ENCODE data around the gene HNRNPAB. TPM values are rescaled to one million over a fixed set of nuclear protein-coding genes. Genes with fewer than 3 reads are reported as not detected.

The HNRNPAB gene
- total and polyA plus RNA-seq, 9 of the 15 experiments (the other 6 are each of a cell fraction or from before 2014, with no cell fraction given), result 34.6 to 425 (median 236) TPM

DNA sequence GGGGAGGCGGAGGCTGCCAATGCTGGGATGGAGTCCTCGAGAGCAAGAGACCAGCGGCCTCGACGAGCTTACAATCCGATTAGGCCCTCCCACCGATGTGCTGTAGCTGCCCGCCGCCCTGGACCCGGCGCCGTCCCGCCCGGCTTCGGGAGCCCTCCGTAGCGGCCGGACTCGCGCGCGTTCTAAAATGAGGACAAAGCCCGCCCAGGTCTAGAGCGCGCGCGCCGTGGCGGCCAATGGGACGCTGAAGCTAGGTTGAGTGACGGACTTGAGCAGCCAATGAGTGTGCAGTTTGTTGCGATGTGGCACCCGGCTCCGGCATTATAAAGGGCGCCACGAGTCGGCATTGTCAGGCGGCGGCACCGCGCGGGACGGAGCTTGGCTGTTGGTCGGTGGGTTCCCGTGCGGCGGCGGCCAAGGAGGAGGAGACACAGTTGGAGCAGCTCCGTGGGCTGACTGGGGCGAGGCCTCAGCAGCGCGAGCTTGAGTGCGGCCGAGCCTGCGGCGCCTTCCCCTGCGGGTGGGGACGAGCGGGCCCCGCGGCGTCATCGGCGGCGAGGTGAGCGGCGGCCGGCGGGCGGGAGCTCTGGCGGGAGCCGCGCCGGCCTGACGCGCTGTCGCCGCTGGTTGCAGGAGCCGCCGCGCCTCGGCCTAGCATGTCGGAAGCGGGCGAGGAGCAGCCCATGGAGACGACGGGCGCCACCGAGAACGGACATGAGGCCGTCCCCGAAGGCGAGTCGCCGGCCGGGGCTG lies at the start of gene HNRNPAB (continued):
- TF ChIP-seq GABPA (tag; conservative IDR thresholded peaks at IDR 0.05; ENCODE audit: low read depth), result no peak; the same call in 1 of the 2 replicates
- peak; percentile 97 for TF ChIP-seq NEUROD1 (IDR thresholded peaks at IDR 0.05; ENCODE audit: borderline replicate concordance, low read depth, low read length, partially characterized antibody)
- peak; percentile 97 for TF ChIP-seq CXXC5 (CRISPR knock-in tag; IDR thresholded peaks at IDR 0.05)
- TF ChIP-seq ZNF583 (CRISPR knock-in tag; IDR thresholded peaks at IDR 0.05), result no peak
- TF ChIP-seq PHF20 (IDR thresholded peaks at IDR 0.05; ENCODE audit: partially characterized antibody), result peak; percentile 64
- TF ChIP-seq, protein P1, sequence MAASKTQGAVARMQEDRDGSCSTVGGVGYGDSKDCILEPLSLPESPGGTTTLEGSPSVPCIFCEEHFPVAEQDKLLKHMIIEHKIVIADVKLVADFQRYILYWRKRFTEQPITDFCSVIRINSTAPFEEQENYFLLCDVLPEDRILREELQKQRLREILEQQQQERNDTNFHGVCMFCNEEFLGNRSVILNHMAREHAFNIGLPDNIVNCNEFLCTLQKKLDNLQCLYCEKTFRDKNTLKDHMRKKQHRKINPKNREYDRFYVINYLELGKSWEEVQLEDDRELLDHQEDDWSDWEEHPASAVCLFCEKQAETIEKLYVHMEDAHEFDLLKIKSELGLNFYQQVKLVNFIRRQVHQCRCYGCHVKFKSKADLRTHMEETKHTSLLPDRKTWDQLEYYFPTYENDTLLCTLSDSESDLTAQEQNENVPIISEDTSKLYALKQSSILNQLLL (CRISPR knock-in tag; IDR thresholded peaks at IDR 0.05; ENCODE audit: borderline replicate concordance), result no peak
- no peak for TF ChIP-seq NCOA6 (IDR thresholded peaks at IDR 0.05)
- TF ChIP-seq ZFP30 (CRISPR knock-in tag; IDR thresholded peaks at IDR 0.05; ENCODE audit: borderline replicate concordance), result no peak; the same call in 1 of the 2 replicates
- TF ChIP-seq GTF2A2 (tag; IDR thresholded peaks at IDR 0.05), result peak; percentile 94
- TF ChIP-seq CREM (IDR thresholded peaks at IDR 0.05; ENCODE audit: low read depth), result peak; percentile 62; the same call in 1 of the 2 replicates
- peak; percentile 38 to 95; a peak in 2 of 4 replicates for TF ChIP-seq SRF (CRISPR knock-in tag; IDR thresholded peaks at IDR 0.05)
- TF ChIP-seq, protein P2, sequence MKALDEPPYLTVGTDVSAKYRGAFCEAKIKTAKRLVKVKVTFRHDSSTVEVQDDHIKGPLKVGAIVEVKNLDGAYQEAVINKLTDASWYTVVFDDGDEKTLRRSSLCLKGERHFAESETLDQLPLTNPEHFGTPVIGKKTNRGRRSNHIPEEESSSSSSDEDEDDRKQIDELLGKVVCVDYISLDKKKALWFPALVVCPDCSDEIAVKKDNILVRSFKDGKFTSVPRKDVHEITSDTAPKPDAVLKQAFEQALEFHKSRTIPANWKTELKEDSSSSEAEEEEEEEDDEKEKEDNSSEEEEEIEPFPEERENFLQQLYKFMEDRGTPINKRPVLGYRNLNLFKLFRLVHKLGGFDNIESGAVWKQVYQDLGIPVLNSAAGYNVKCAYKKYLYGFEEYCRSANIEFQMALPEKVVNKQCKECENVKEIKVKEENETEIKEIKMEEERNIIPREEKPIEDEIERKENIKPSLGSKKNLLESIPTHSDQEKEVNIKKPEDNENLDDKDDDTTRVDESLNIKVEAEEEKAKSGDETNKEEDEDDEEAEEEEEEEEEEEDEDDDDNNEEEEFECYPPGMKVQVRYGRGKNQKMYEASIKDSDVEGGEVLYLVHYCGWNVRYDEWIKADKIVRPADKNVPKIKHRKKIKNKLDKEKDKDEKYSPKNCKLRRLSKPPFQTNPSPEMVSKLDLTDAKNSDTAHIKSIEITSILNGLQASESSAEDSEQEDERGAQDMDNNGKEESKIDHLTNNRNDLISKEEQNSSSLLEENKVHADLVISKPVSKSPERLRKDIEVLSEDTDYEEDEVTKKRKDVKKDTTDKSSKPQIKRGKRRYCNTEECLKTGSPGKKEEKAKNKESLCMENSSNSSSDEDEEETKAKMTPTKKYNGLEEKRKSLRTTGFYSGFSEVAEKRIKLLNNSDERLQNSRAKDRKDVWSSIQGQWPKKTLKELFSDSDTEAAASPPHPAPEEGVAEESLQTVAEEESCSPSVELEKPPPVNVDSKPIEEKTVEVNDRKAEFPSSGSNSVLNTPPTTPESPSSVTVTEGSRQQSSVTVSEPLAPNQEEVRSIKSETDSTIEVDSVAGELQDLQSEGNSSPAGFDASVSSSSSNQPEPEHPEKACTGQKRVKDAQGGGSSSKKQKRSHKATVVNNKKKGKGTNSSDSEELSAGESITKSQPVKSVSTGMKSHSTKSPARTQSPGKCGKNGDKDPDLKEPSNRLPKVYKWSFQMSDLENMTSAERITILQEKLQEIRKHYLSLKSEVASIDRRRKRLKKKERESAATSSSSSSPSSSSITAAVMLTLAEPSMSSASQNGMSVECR (CRISPR knock-in tag; IDR thresholded peaks at IDR 0.05), result peak; percentile 86
- TF ChIP-seq ATF1 (CRISPR knock-in tag; IDR thresholded peaks at IDR 0.05), result no peak
- peak; percentile 82 for TF ChIP-seq ATF1 (tag; IDR thresholded peaks at IDR 0.05)
- TF ChIP-seq ZNF644 (tag; IDR thresholded peaks at IDR 0.05; ENCODE audit: low read depth), result no peak
- no peak for TF ChIP-seq RAD21 (CRISPR knock-in tag; conservative IDR thresholded peaks at IDR 0.05 in 1 of 2, IDR thresholded peaks at IDR 0.05 in 1 of 2)
- no peak for TF ChIP-seq SNRNP70 (optimal IDR thresholded peaks at IDR 0.05; ENCODE audit: low read depth, low read length)
- no peak for TF ChIP-seq RCOR1 (IDR thresholded peaks at IDR 0.05; ENCODE audit: borderline replicate concordance in 1 of 2, low read depth in 2 of 2, low read length in 2 of 2)
- TF ChIP-seq, protein P3, sequence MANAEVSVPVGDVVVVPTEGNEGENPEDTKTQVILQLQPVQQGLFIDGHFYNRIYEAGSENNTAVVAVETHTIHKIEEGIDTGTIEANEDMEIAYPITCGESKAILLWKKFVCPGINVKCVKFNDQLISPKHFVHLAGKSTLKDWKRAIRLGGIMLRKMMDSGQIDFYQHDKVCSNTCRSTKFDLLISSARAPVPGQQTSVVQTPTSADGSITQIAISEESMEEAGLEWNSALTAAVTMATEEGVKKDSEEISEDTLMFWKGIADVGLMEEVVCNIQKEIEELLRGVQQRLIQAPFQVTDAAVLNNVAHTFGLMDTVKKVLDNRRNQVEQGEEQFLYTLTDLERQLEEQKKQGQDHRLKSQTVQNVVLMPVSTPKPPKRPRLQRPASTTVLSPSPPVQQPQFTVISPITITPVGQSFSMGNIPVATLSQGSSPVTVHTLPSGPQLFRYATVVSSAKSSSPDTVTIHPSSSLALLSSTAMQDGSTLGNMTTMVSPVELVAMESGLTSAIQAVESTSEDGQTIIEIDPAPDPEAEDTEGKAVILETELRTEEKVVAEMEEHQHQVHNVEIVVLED (CRISPR knock-in tag; IDR thresholded peaks at IDR 0.05), result peak; percentile 66
- TF ChIP-seq KAT2B (IDR thresholded peaks at IDR 0.05; ENCODE audit: low read depth, low read length), result no peak
- peak; percentile 95 for TF ChIP-seq CTBP1 (IDR thresholded peaks at IDR 0.05; ENCODE audit: borderline replicate concordance)
- TF ChIP-seq SMARCA5 (IDR thresholded peaks at IDR 0.05), result no peak

Measured in K562 (cell line).